NCI-H2227 (cell line): ENCODE results near the gene KCNK1.

Source experiments
- DNase-seq: peaks from one replicate; lab custom pipeline; 2025; ENCODE audit not compliant: unreplicated experiment; lab: John Stamatoyannopoulos, UW

Gene KCNK1

GRCh38 chr1:233613252-233614172, at the start of gene KCNK1:
Gene KCNK1, plus strand, starts transcription at chr1:233614106. Its CDS starts 66 bp downstream, at chr1:233614172.
- peak; percentile 86 for DNase-seq

- no peak for DNase-seq
These were observed 48.6 kb upstream of the KCNK1 start for GRCh38 chr1:233565313-233565712.

DNA sequence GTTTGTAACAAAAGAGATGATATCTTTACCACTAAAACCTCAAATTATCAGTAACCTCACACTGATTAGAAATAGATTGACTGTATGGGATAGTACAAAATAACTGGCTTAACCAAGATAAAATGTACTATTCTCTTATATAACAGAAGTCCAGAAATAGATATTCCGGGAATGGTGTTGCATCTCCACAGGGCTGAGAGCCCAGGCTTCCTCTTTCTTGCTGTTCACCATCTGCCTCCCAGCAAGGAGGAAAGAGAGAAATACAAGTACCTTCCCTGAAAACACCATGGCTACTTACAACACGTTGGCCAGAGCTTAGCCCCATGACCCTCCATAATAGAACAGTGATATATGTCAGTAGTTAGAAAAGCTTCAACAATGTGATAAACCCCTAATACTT, 47.0 kb upstream of the KCNK1 start:
- DNase-seq: no peak

GRCh38 chr1:233569636-233570035, 44.3 kb upstream of the KCNK1 start:
- DNase-seq: no peak

DNA sequence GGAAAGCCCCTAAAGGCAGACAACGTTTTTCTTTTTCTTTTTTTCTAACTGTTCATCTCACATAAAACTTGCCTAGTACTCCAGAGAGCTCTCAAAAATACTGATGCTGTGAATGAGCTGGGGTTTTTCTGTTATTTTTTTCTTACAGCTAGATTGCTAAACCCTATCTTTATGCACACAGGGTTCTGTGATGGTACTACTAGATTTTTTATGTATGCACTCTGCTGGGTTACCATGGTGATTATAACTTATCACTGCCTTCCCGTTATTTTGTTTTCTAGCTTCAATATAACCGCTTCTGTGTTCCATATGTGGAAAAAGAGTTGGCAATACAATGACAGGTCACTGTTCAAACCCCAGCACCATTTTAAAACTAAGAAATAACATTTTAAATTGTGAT, 43.7 kb upstream of the KCNK1 start:
- peak; percentile 8 for DNase-seq

DNA sequence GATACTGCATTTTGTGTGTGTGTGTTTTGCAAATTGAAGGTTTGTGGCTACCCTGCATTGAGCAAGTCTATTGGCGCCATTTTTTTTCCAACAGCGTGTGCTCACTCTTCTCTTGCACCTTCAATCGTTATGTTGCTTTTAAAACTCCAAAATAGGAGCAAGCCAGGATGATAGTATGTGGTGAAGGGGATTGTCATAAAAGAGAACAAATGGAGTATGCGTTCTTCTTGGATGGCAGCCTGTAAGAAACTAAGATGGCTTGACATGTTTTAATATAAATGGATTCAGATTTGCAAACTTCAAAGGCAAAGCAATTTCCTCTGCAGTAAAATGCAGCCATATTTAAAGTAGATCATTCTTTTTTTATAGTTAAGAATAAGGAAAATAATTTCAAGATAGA, 43.2 kb upstream of the KCNK1 start:
- DNase-seq: peak; percentile 8

GRCh38 chr1:233572896-233573295, 41.0 kb upstream of the KCNK1 start:
- DNase-seq: no peak

- DNase-seq: no peak
These were observed 38.5 kb upstream of the KCNK1 start for GRCh38 chr1:233575450-233575849.

- peak; percentile 65 for DNase-seq
These were observed 31.5 kb upstream of the KCNK1 start for GRCh38 chr1:233582439-233582838.

- DNase-seq: no peak
These were observed 29.5 kb upstream of the KCNK1 start for GRCh38 chr1:233584376-233584775.

- DNase-seq: no peak
These were observed 29.0 kb upstream of the KCNK1 start for GRCh38 chr1:233584931-233585330.

DNA sequence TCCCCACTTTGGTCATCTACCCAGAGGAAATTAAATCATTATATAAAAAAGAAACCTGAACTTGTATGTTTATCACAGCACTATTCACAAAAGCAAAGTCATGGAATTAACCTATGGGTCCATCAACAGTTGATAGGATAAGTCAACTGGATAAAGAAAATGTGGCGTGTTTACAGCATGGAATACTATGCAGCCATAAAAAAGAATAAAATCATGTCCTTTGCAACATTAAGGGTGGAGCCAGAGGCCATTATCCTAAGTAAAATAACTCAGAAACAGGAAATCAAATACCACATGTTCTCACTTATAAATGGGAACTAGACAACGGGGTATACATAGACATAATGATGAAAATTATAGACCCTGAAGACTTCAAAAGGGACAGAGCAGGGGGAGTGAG, 27.6 kb upstream of the KCNK1 start:
- DNase-seq: no peak

- no peak for DNase-seq
These were observed 26.7 kb upstream of the KCNK1 start for GRCh38 chr1:233587196-233587595.

DNA sequence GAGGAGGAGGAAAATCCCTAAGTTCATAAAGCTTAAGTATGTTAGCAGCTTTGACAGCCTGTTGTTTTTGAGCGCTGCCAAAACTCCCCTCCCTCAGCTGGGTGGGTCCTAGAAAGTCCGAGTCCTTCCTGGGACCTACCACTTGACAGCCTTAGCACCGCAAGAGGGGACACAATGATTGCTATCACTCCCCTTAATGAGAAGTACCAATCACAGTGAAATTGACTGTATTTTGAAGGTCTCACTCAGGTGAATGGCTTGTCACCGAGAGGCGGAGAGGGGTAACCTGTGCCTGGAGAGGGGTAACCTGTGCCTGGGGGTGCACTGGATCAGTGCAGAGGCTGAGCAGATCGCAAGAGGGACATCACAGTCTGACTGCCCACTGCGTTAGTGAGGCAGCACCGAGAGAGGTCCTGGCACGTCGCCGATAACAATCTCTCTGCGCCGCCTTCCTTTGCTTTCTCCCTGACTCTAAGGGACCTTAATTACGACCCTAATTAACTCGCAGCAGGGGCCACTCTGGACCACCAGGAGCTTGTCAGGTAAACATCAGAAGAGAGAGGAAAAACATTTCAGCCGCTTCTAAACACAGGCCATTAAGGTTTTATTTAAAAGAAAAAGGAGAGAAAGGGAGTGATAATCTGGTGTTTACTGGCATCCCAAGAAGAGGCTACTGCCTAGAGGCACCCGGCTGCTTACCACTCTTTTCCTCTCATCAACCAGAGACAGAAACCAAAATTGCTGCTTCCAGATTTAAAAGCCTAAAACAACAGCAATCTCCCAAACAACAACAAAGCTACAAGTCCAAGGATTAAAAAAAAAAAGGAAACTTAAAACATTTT, 25.7 kb upstream of the KCNK1 start:
- peak; percentile 72 for DNase-seq

DNA sequence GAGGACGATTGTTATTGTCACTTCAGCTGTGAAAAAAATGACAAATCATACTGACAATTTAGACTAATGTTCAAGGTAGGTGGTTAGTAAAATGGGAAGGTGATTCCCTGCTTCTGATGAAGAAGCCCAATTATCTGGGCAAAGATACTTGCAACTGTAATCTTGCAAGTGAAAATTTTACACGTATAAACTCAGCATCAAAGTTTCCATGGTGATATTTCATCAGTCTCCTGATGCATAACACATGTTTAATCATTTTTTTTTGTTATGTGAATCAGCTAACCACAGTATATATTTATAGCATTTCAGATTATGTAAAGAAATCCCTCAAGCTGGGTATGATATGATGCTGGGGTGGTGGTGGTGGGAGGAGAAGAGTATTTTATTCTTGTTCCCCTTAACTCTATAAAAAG, 16.4 kb upstream of the KCNK1 start:
- DNase-seq: no peak

DNA sequence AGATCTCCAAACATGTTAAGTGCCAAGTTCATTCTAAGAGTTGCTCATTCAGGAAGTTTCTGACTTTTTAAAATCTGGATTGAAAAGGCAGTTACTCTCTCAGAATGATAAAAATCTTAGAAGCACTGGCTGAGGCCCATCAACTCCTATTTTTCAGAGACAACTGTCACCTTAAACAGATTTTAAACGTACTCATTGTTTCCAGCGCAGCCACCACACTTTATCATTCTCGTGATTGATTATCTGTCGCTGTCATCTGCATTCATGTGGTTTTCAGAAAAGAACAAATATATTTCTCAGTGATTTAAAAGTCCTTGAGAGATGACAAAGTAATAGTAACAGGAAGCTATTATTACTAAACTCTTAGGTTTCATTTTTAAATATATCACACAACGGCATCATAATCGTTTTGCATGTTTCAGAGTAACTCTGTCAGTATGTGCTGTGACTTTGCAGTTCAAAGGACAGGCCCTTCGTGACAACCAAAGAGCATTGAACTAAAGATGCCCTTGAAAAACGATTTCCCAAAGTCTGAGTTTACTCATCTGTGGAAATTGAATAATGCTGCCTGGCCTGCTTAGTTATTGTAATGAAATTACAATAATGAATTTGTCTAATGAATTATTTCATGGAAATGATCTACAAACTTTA, 14.9 kb upstream of the KCNK1 start:
- peak; percentile 9 for DNase-seq

DNA sequence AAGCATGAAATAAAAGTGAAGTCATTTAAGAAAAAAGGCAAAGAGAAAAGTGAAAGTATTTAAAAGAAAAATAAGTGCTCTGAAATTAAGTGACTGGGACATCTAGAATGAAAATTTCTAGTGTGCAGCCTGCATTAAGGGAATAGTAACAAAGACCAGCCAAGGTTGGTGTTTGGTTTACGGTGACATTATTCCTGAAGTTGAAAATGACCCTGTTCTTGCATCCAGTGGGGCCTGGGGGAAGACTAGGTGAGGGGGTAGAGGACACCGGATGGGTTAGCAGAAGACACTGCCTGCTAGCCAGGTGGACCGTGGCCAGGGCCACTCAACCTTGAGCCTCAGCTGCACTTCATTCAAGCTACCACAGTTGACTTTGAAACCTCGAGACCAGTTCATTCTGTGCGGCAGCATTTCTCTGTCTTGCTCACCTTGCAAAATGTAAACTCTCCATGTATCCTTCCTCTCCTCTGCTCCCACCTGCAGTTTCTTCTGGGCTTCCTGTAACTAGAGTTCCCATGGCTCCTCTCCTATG, 14.3 kb upstream of the KCNK1 start:
- no peak for DNase-seq

- no peak for DNase-seq
These were observed 13.4 kb upstream of the KCNK1 start for GRCh38 chr1:233600488-233600887.

GRCh38 chr1:233603478-233603877, 10.4 kb upstream of the KCNK1 start:
- no peak for DNase-seq

- DNase-seq: no peak
These were observed 8.7 kb upstream of the KCNK1 start for GRCh38 chr1:233605205-233605604.

DNA sequence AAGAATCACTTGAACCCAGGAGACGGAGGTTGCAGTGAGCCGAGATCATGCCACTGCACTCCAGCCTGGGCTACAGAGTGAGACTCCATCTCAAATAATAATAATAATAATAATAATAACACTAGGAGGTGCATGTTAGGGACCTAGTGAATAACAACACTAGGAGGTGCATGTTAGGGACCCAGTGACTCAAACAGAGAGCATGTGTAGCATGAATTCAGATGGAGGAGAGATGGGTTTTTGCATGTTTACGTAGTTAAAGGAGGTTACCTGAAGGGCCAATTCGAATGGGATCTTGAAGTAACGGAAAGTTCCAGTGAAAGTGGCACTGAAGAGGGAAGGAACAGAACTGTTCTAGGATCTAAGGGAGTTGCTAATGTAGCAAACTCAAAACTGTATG, 7.1 kb upstream of the KCNK1 start:
- no peak for DNase-seq
